Midbrain (tissue), 1 donor: ENCODE measurements around the gene PRRC1.
A peak's percentile ranks its signal among the peaks of the same experiment; 100 is the strongest.
"Not testable (repeated sequence)": the region's sequence is repeated elsewhere in the genome, so short reads cannot be mapped to it uniquely, and the experiment has no call there.

Experiments
- DNase-seq: peaks from one replicate; lab custom pipeline; 2025; lab: John Stamatoyannopoulos, UW

Gene PRRC1

DNA sequence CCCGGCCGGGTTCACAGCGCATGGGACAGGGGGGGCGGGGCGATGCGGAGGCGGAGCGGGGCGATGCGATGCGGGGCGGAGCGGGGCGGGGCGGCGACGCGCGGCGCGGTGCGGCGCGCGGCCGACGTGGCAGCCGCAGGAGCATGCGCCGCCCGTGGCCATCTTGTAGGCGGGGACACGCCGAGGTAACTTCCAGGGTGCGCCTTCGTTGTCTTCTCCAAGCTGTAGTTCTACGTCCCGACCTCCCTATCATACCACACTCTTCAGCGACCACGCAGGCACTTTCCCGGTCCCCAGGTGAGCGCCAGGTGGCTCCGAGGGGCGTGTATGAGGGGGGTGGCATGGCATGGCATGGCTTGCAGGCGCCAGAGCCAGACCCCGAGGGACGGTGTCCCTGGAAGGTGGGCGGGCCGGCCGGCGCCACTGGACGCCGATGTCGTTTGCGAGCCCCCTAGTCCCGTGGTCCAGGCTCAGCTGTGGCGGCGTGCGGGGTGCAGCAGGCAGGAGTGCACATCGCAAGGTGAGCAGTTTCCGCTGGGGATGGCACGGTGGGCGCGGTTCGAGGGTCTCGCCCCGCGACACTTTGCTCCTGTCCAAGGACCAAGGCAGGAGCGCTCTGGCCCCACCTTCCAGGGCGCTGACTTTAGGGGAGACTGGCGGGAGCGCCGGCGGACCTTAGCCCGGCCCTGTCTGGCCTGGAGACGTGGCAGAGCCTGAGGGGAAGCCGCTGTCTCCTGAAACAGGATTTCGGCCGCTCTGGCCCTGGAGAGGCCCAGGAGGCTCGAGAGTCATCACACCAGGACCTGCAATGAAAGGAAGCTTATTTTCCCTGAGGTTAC, at the start of gene PRRC1:
Gene PRRC1, plus strand, starts transcription at position 161 of the 839 bp plus-strand sequence. CDS start 5,840 bp downstream, outside the sequence.
- DNase-seq = peak; percentile 78

DNA sequence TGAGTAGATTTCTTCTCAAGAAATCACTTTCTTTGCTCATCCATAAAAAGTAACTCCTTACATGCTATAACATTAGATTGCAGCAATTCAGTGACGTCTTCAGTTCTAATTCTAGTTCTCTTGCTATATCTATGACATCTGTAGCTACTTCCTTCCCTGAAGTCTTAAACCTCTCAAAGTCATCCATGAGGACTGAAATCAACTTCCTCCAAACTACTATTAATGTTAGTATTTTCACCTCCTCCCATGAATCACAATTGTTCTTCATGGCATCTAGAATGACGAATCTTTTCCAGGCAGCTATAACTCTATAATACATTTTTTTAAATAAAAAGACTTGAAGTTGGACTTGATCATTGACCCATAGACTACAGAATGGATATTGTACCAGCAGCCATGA, 46.2 kb upstream of the PRRC1 start:
- DNase-seq = no peak

DNA sequence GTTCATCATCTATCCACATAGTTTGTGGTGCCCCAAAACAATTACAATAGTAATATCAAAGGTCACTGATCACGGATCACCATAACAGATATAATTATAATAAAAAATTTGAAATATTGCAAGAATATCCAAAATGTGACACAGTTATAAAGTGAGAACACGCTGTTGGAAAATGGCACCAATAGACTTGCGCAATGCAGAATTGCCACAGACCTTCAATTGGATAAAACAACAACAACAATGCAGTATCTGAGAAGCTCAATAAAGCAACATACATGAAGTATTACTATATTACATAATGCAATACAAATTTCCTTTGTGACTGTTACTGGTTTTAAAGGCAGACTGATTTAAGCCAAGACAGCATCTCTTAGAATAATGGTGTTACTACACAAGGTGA, 44.7 kb upstream of the PRRC1 start:
- no peak for DNase-seq

DNA sequence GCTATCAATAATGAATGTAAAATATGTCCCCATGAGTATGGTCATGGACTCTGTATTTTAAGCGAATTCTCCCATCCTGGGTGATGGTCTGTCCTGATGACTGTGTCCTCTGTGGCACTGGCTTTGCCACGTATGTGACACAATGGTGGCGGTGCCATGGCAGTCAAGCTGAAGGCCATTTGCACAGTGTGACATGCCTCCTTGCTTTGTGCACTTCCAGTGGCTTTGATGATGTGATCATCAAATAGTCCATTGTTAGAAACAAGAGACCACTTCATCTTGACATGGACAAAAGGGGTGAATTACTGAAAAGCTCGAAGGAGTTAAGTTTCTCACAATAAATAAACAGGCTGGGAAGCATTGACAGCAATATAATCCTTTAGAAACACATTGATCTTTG, 31.0 kb upstream of the PRRC1 start:
- DNase-seq = peak; percentile 34

DNA sequence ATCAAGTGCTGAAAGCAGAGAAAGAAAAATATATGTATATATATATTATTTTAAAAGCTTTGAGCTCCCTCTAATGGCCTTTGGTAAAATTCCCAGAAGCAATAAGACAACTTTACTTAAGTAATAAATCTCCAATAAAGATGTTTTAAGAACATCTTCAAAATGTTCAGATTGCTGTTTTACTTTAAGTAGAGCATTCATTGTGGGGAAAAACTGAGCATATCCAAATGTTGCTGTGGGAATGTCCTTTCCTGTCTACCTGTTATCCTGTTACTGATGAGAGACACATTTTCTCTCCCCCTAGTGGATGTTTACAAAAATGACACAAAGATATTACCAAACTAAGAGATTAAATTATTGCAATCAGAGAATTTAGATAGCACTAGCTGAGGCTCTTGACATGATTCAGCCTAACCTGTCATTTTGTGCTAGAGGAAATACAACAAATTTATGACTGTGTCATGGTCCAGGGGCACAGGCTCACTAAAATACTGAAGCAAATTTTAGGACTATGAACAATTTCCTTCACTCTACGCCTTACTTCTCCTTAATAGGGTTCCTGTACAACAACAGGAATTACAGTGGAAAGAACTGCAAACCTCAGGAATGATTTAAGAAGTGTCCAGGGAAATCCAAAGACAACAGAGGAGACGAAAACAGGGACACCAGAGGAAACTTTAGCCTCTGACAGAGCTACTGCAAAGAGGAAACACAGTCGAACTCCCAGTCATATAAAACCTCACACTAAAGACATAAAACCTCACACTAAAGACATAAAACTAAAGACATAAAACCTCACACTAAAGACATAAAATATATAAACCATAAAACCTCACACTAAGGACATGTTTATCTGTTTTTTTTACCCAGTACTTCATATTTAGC, 24.3 kb upstream of the PRRC1 start:
- DNase-seq = peak; percentile 65

DNA sequence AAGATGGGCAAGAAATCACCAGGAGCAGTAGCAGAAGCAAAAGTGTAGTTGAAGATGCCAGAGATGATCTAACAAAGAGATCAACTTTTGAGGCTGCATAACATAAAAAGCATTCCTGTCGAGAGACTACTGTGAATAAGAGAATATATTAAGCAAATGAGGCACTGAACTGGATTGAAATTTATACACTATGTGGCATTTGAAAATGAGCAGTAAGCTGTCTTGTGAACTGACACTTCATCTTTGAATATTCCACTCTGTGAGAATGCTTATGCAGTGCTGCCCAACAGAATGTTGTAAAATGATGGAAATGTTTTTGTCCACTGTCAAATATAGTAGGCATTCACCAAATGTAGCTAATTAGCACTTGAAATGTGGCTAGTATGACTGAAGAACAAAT, 18.9 kb upstream of the PRRC1 start:
- DNase-seq = no peak

DNA sequence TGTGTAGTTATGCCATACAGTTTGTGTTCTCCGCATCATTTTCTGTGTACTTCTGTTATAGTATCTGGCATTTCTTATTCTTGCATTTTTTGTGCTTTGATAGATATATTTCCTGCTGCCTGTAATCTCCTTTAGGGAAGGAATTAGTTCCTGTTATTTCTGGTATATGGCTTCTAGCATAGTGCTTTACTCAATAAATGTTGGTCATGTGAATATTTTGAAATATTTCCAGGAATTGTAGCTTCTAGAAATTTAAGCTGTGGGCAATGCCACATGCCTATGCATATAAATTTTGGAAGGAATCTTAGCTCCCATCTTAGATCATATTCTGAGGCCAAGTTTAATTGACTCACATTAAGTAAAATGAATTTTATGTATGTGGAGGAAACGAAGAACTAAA, 11.5 kb upstream of the PRRC1 start:
- no peak for DNase-seq

DNA sequence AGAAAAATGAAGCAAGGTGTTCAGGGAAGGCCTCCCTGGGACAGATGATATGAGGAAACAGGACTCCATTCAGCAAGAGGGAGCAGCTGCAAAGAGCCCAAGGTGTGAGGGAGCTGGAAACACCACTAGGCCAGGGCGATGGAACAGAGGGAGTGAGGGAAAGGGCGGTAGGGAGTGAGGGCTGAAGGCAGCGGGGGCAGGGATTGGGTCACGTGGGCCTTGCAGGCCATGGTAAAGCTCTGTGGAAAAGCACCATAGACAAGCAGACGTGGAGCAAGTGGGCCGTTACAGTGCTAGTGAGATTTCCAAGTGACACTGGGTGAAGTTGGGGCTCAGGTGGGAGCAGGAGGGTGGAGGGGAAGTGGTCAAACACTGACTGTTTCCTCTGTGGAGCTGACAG, 10.8 kb upstream of the PRRC1 start:
- no peak for DNase-seq

DNA sequence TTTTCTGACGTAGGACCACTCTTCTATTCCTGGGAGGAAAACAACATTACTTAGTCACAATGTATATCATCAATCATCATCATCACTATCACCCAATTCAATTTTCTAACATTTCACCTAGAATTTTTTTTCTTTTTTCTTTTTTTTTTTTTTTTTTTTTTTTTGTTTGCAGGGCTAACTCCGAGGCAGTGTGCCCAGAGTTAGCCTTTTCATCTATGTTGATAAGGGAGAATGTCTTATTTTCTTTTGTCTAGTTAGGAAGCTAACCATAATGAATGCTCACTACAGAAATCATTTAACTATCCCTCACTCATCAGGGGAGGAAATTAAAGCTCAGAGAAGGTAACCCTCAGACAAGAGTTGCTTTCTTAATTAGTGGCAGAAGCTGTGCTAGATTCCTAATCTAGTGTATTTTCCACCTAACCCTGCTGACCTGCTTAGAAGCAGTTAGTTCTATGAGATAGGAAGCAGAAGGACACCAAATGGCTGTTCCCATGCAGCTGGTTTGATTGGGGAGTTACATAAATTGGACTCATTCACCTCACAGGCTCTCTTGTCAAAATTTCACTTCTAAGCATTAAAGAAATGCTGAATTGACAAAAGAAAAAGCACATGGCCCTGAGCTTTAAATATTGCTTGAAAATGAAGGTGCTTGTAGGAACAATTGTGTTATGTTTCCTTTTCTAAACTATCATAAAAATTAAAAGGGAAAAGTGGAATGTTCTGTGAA, 8.6 kb upstream of the PRRC1 start:
- DNase-seq = no peak

DNA sequence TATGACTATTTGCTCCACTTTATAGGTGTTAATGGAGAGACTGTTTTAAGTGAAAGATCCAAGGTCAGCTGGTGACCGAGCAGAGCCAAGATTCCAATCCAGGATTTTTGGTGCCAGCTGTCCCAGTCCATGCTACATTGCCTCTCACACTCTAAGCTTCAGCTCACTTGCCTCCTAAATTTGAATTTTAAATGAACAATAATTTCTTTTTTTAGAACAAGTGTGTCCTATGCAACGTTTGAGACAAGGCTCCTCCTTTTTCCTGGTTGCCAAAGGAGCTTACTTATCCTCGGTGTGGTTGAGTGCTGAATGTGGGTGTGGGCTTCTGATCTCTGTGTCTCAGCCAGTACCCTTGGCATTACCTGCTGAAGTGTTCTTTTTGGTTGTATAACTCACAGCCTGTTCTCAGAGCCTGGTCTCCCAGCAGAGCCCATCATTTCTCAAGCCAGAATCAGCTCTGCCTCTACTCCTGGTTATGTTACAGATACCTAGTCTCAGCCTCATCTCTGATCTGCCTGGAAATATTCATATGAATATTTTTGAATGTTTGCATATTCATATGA, 4.0 kb upstream of the PRRC1 start:
- no peak for DNase-seq

DNA sequence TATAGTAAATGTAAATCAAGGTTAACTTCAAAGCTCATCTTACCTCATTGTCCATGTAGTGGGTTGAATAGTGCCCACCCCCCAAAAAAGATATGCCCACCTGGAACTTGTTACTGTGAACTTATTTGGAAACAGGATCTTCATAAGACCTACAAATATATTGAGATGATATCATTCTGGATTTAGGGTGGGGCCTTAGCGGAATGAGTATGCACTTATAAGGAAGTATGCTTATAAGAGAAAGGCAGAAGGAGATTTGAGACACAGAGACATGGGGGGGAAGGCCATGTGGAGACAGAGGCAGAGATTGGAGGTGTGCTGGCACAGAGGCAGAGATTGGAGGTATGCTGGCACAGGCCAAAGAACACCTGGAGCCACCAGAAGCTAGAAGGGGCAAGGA, 2.6 kb upstream of the PRRC1 start:
- no peak for DNase-seq

DNA sequence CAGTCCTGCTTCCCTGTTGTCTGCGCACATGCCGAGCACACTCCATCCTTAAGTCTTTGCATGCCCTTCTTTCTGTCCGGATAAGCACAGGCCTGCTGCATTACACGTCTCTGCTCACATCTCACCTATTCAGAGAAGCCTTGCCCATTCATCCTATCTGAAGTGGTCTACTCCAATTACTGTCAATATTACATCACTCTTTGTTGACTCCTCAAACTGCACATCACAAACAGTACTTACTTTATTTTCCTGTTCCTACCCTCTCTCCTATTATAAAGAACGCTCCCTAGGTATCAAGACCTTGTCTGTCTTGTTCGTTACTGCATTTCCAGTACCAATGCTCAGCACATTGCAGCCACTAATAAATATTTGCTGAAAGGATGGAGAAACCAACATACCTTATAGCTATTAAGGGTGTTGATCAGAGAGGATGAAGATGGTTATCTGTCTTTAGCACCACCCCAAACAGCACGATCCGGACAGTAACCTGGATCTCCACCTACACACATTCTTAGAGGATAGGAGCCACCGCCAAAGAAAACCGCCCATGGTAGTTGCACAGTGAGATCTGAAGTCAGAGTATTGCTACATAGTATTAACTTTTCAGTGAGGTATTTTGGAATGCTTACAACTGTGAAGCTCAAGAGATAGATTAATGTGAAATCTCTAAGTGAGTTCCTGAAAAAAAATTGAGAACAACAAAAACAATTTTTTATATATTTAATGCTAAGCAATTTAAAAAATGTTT, 1.6 kb upstream of the PRRC1 start:
- no peak for DNase-seq

DNA sequence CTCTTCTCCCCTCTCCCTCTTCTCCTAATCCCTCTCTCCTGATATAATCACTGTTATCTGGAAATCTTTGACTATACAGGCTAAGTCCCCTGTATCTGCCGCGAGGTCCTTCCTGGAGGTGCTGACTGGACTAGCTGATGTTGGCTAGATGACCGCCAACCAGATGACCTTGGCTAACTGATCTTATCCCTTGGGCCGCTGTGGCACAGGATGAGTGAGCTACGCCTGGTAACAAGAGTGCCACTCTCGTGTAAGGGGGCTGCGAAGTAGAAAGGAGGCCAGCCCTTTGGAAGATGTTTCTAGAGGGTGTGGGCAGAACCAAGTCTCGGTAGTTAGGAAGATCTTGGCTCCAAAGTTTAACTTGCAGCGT, 345 bp upstream of the PRRC1 start:
- no peak for DNase-seq

DNA sequence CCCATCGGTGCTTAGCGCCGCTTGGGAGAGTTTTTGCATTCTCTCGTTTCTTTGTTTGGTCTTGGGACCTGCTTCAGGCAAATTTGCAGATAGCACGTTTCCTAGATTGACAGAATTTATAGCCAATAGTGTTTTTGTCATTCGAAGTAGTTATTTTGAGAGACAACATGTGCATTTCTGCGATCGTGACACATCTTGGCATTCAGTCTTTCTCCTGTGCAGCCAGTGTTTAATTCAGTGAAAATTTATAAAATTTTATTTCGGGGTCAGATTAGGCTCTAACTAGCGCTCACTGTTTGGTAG, 830 bp downstream of the PRRC1 start:
- DNase-seq = no peak

DNA sequence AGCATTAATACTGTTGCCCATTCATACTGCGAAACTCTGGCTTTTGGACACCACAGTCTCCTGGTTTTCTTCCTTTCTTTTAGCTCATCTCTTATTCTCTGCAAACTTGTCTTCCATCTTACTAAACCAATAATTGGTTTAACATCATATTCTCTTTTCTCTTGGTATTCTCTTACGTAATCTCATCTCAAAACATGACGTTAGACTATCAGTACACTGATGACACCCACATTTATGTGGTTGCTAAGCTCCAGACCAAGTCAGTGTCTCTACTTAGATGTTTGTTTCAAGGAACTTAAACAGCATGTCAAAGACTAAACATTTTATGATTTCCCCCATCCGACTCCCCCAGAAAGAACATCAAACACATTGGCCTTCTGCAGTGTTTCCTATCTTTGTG, 2.1 kb downstream of the PRRC1 start:
- DNase-seq = no peak

DNA sequence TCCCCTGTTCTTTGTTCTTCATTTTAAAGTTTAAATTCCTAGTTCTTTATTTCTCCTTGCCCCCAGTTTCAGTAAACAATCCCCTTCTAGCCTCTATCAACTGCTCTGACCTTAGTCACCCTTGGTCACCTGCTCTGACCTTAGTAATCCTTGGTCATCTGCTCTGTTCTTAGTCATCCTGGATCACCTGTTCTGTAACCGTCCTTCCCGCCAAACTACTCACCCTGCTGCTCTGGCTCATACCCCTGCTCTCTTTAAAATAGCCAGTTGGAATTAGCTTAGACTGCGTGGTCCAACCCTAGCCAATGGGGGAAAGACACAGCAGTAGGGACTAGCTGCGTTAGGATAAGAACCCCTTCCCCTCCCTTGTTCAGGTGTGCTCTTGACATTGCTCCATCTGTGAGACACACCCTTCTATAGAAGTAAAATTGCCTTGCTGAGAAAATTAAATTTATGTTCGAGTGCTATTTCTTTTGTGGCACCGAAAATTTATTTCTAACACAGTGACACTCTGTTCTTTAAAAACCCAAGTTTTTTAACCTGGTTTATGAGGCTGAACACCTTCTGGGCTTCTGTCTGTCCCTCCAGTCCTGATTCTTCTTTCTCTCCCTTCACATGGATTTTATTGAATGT, 3.8 kb downstream of the PRRC1 start:
- no peak for DNase-seq

DNA sequence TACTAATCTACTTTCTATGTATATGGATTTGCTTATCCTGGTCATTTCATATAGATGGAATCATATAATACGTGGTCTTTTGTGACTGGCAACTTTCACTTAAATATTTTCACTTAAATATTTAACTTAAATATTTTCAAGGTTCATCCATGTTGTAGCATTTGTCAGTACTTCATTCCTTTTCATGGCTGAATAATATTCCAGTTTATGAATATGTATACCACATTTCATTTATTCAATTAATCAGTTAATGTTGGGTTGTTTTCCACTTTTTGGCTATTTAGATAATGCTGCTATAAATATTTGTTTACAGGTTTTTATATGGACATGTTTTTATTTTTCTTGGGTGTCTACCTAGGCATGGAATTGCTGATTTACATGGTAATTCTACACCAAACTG, 7.7 kb downstream of the PRRC1 start:
- DNase-seq = no peak

DNA sequence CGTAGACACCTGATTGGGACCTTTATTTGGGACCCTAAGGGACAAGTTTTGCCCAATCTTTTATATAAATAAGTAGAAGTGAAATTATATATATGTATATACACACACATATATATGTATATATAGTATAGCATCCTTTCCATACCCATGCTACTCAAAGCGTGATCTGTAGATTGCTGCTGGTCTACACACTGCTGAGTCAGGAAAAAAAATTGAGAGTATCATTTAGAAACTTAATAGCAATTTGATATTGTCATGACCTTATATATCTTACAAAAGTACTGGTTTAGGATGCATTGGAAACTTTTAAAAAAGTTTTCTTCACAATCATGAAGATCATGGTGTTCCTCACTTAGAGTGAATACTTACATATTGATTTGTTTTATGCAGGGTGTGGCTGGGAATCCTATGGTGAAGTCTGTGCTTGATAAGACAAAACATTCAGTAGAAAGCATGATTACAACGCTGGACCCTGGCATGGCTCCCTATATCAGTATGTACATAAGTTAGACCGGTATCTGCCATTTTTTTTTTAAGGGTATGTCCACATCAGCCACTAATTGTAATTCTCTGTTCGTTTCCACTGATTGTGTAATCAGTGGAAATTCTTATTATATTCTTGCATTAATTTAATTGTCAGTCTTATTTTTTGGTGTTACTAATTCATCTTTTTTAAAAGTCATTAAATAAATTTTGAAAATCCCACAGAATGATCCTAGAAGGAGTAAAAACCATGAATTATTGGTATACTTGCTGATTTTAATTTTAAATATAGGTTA, 12.7 kb downstream of the PRRC1 start:
- no peak for DNase-seq

DNA sequence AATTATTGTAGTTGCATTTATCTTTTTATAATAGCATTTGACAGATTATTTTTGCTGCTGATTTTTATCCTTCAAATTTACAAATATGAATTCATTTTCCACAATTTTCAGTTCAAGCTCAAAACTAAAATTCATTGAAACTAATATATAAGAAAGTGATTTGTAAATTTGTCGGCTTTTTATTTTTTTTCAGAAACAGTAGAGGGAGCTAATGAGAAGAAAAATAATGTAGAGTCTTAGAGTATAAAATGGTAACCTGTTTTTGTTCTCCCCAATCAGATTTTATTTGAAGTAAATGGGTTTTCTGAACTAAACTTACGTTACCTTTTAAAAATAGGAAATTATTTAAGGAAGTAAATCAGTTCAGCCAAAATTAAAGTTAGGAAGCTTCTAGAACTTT, 19.2 kb downstream of the PRRC1 start:
- DNase-seq = no peak

DNA sequence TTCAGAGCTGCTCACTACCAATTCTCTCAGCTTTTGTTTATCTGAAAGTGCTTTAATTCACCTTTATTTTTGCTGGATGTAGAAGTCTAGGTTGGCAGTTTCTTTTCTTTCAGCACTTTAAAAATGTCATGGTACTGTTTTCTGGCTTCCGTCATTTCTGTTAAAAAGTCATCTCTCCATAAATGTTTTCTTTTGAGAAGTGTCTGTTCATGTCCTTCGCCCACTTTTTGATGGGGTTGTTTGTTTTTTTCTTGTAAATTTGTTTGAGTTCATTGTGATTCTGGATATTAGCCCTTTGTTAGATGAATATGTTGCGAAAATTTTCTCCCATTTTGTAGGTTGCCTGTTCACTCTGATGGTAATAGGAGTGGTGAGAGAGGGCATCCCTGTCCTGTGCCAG, 23.1 kb downstream of the PRRC1 start:
- not testable (repeated sequence) for DNase-seq
